Measurements from ENCODE around the gene CBX8.

- TF ChIP-seq CTCF (IDR thresholded peaks at IDR 0.05; ENCODE audit: poor library complexity) = no peak
- TF ChIP-seq EZH2 (IDR thresholded peaks at IDR 0.05; ENCODE audit: borderline replicate concordance) = no peak
- no peak for TF ChIP-seq EZH2phosphoT487 (IDR thresholded peaks at IDR 0.05; ENCODE audit: low read depth, severe bottlenecking, unreplicated experiment)
These were observed 11.6 kb downstream of the CBX8 start for GRCh38 chr17:79785017-79785899.
